Neural crest cell (in vitro differentiated cells): ENCODE measurements around the gene RASA3. TPM values are rescaled to one million over a fixed set of nuclear protein-coding genes. Genes with fewer than 3 reads are reported as not detected.

ENCODE experiments used
- DNase-seq: peaks from one replicate; pipeline ENCODE4 v3.0.0; 2021; ENCODE audit warnings: low read depth, mixed read lengths, low spot score
- H3K27ac Mint-ChIP-seq: one replicate; pipeline ENCODE4 v1.8.0; 2021; ENCODE audit warnings: mild to moderate bottlenecking, mixed read lengths; ENCODE audit not compliant: unreplicated experiment
- H3K27me3 Mint-ChIP-seq: 2 replicates; pipeline ENCODE4 v1.8.0; 2021; ENCODE audit warnings: low read depth, mild to moderate bottlenecking, mixed read lengths
- H3K36me3 Mint-ChIP-seq: 2 replicates; pipeline ENCODE4 v1.8.0; 2021; ENCODE audit warnings: low read depth, mild to moderate bottlenecking, mixed read lengths
- H3K4me1 Mint-ChIP-seq: 2 replicates; pipeline ENCODE4 v1.8.0; 2021; ENCODE audit warnings: mixed read lengths
- H3K4me3 Mint-ChIP-seq: one replicate; pipeline ENCODE4 v1.8.0; 2021; ENCODE audit warnings: mild to moderate bottlenecking, mixed read lengths
- H3K9me3 Mint-ChIP-seq: 2 replicates; pipeline ENCODE4 v1.8.0; 2021; ENCODE audit warnings: mixed read lengths
- CTCF ChIP-seq: fragments of 200-600 bp; sonication (generic); conservative IDR thresholded peaks from 2 replicates; pipeline ENCODE4 v1.5.0; 2021; ENCODE audit warnings: antibody characterized with exemption, mild to moderate bottlenecking
- total RNA-seq: library from RNA; stranded (reverse); gene quantifications from 2 replicates; pipeline ENCODE4 v1.2.1, GENCODE V29; 2021

Gene RASA3
- total RNA-seq, 1 donor from 2014 or later: 29.5 TPM

- Mint-ChIP-seq H3K27ac (no peak overlapping the region), H3K4me3 (no peak overlapping the region), H3K27me3 (peaks cover 3% of the 10 kb centered on the region), H3K9me3 (peaks cover 7% of the 10 kb centered on the region), H3K36me3 (peaks cover 5% of the 10 kb centered on the region), H3K4me1 (peaks cover 26% of the 10 kb centered on the region)
- no peak for TF ChIP-seq CTCF
- DNase-seq: no peak
These were observed 25.6 kb upstream of the RASA3 start for GRCh38 chr13:114157869-114158495.

DNA sequence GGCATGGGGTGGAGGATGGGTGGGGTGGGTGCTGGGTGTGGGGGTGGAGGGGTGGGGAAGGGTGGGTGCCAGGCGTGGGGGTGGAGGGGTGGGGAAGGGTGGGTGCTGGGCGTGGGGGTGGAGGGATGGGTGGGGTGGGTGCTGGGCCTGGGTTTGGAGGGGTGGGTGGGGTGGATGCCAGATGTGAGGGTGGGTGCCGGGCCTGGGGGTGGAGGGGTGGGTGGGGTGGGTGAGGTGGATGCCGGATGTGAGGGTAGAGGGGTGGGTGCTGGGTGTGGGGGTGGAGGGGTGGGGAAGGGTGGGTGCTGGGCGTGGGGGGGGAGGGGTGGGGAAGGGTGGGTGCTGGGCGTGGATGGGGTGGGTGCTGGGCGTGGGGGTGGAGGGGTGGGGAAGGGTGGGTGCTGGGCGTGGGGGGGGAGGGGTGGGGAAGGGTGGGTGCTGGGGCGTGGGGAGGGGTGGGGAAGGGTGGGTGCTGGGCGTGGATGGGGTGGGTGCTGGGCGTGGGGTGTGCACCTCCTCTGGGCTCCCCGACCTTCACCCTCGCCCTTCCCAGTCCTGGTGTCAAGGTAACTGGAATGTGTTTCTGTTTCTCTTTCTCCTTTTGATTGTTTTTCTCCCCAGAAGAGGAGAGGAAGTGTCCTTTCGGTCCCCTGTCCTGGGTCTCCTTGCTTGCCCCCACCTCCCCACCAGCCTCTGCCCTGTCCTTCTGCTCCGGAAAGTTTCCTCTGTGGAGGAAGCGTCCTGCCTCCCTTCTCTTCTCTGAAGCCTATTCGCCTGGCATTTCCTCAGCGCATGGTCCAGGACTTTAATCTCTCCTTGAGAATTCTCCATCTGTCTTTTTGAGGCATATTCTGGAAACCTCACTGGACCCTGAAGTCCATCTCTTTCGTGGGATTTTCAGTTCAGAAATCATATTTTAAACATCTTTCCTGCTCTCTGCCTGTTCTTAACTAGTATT is 23.8 kb upstream of the RASA3 start:
- peaks cover 5% of the 10 kb centered on the region for H3K36me3 Mint-ChIP-seq
- H3K4me3 Mint-ChIP-seq: no peak overlapping the region
- peak overlapping the region; percentile 9 for H3K27ac Mint-ChIP-seq
- H3K27me3 Mint-ChIP-seq: peaks cover 3% of the 10 kb centered on the region
- H3K4me1 Mint-ChIP-seq: peaks cover 33% of the 10 kb centered on the region
- H3K9me3 Mint-ChIP-seq: peaks cover 7% of the 10 kb centered on the region
- TF ChIP-seq CTCF: no peak
- DNase-seq: no peak

GRCh38 chr13:114155320-114155719 is 22.9 kb upstream of the RASA3 start:
- Mint-ChIP-seq H3K27ac (no peak overlapping the region), H3K4me3 (no peak overlapping the region), H3K4me1 (peaks cover 34% of the 10 kb centered on the region), H3K27me3 (peaks cover 2% of the 10 kb centered on the region), H3K36me3 (peaks cover 5% of the 10 kb centered on the region), H3K9me3 (peaks cover 7% of the 10 kb centered on the region)
- DNase-seq: no peak
- no peak for TF ChIP-seq CTCF

GRCh38 chr13:114154476-114154875 is 22.1 kb upstream of the RASA3 start:
- Mint-ChIP-seq H3K4me1 (peaks cover 34% of the 10 kb centered on the region), H3K27ac (no peak overlapping the region), H3K9me3 (peaks cover 7% of the 10 kb centered on the region), H3K27me3 (no peaks in the 10 kb centered on the region), H3K4me3 (no peak overlapping the region), H3K36me3 (peaks cover 5% of the 10 kb centered on the region)
- no peak for DNase-seq
- TF ChIP-seq CTCF: no peak

DNA sequence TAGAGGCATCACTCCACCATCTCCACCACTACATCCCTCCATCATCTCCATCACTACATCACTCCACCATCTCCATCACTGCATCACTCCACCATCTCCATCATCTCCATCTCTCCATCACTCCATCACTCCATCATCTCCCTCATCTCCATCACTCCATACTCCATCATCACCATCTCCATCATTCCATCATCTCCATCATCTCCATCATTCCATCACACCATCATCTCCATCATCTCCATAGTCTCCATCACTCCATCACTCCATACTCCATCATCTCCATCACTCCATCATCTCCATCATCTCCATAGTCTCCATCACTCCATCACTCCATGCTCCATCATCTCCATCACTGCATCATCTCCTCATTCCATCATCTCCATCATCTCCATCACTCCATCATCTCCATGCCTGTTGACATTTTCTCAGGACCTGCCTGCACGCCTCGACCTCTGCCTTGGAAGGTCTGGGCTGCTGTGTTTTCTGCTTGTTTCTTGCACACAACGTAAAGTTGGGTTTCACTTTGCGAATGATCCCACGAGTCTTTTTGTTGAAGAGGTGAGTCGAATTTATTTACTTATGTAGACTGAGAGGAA is 21.2 kb upstream of the RASA3 start:
- DNase-seq: no peak
- H3K4me1 Mint-ChIP-seq: peaks cover 34% of the 10 kb centered on the region
- H3K4me3 Mint-ChIP-seq: no peak overlapping the region
- H3K36me3 Mint-ChIP-seq: peaks cover 5% of the 10 kb centered on the region
- H3K27ac Mint-ChIP-seq: no peak overlapping the region
- H3K9me3 Mint-ChIP-seq: peaks cover 7% of the 10 kb centered on the region
- no peaks in the 10 kb centered on the region for H3K27me3 Mint-ChIP-seq
- TF ChIP-seq CTCF: no peak
